ENCODE measurements around the gene UBAP2.

Gene UBAP2

GRCh38 chr9:34048727-34049629, at the start of gene UBAP2:
UBAP2 (minus strand) TSS chr9:34048887; CDS start chr9:34017148, 31,739 bp downstream.
- DNase-seq: peak; percentile 93

- DNase-seq: no peak
Observed at GRCh38 chr9:34098307-34098706, 49.6 kb upstream of the UBAP2 start.

- no peak for DNase-seq
Observed at GRCh38 chr9:34097865-34098264, 49.2 kb upstream of the UBAP2 start.

GRCh38 chr9:34096751-34097150, 48.1 kb upstream of the UBAP2 start:
- no peak for DNase-seq

- DNase-seq: no peak
Observed at GRCh38 chr9:34093578-34093977, 44.9 kb upstream of the UBAP2 start.

GRCh38 chr9:34089311-34089710, 40.6 kb upstream of the UBAP2 start:
- no peak for DNase-seq

GRCh38 chr9:34087370-34087769, 38.7 kb upstream of the UBAP2 start:
- no peak for DNase-seq

- no peak for DNase-seq
Observed at GRCh38 chr9:34086864-34087263, 38.2 kb upstream of the UBAP2 start.

- no peak for DNase-seq
Observed at GRCh38 chr9:34085581-34086500, 37.2 kb upstream of the UBAP2 start.

GRCh38 chr9:34084562-34084961, 35.9 kb upstream of the UBAP2 start:
- DNase-seq: no peak

GRCh38 chr9:34079181-34079580, 30.5 kb upstream of the UBAP2 start:
- no peak for DNase-seq

GRCh38 chr9:34072868-34073590, 24.3 kb upstream of the UBAP2 start:
- DNase-seq: no peak

GRCh38 chr9:34072410-34072809, 23.7 kb upstream of the UBAP2 start:
- DNase-seq: no peak

- DNase-seq: no peak
Observed at GRCh38 chr9:34070606-34071324, 22.1 kb upstream of the UBAP2 start.

- no peak for DNase-seq
Observed at GRCh38 chr9:34069831-34070230, 21.1 kb upstream of the UBAP2 start.

GRCh38 chr9:34065541-34065940, 16.9 kb upstream of the UBAP2 start:
- no peak for DNase-seq

- no peak for DNase-seq
Observed at GRCh38 chr9:34059954-34060353, 11.3 kb upstream of the UBAP2 start.

- DNase-seq: no peak
Observed at GRCh38 chr9:34059281-34059680, 10.6 kb upstream of the UBAP2 start.

GRCh38 chr9:34049630-34050384, 1.1 kb upstream of the UBAP2 start:
- no peak for DNase-seq

- DNase-seq: no peak
Observed at GRCh38 chr9:34047864-34048726, 592 bp downstream of the UBAP2 start.

Measured in T1000 (cell line).